ENCODE results near the gene ERF.

Gene ERF

GRCh38 chr19:42239544-42240220 is 15.2 kb downstream of the ERF start:
- Mint-ChIP-seq H3K27me3 (no peaks in the 10 kb centered on the region), H3K4me3 (no peak overlapping the region), H3K36me3 (peaks cover 12% of the 10 kb centered on the region), H3K27ac (no peak overlapping the region), H3K9me3 (no peaks in the 10 kb centered on the region), H3K4me1 (peaks cover 19% of the 10 kb centered on the region)
- DNase-seq (ENCODE audit: low spot score in 2 of 2): no peak
- no peak for ATAC-seq (ENCODE audit: low read depth)

- ATAC-seq (ENCODE audit: low read depth) (no peak), DNase-seq (ENCODE audit: low spot score in 2 of 2) (no peak)
Measured at GRCh38 chr19:42235181-42235580, 19.7 kb downstream of the ERF start.

DNA sequence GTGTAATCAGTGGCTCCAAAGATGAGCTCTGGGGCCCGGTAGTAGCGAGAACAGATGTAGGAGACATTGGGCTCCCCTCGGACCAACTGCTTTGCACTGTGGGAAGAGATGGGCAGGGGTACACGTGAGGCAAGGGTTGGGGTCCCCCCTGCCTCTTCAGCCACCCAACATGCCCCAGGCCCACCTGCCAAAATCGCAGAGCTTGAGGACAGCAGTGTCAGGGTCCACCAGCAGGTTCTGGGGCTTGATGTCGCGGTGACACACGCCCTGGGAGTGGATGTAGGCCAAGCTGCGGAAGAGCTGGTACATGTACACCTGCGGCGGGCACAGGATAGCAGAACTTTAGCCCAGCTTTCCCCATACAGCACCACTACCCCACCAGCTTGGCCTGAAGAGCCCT is 20.6 kb downstream of the ERF start:
- H3K27me3 Mint-ChIP-seq: no peaks in the 10 kb centered on the region
- H3K9me3 Mint-ChIP-seq: no peaks in the 10 kb centered on the region
- peaks cover 9% of the 10 kb centered on the region for H3K4me1 Mint-ChIP-seq
- no peak for DNase-seq (ENCODE audit: low spot score in 2 of 2)
- H3K36me3 Mint-ChIP-seq: peaks cover 19% of the 10 kb centered on the region
- no peak for ATAC-seq (ENCODE audit: low read depth)
- H3K4me3 Mint-ChIP-seq: no peak overlapping the region
- H3K27ac Mint-ChIP-seq: no peak overlapping the region

More at GRCh38 chr19:42235181-42235580, 19.7 kb downstream of the ERF start:
- no peak overlapping the region for H3K4me3 Mint-ChIP-seq
- H3K36me3 Mint-ChIP-seq: peaks cover 19% of the 10 kb centered on the region
- no peaks in the 10 kb centered on the region for H3K27me3 Mint-ChIP-seq
- peak overlapping the region; percentile 53 for H3K27ac Mint-ChIP-seq
- H3K9me3 Mint-ChIP-seq: no peaks in the 10 kb centered on the region
- H3K4me1 Mint-ChIP-seq: peaks cover 15% of the 10 kb centered on the region

GRCh38 chr19:42233678-42234292 is 21.1 kb downstream of the ERF start:
- peaks cover 17% of the 10 kb centered on the region for H3K36me3 Mint-ChIP-seq
- no peaks in the 10 kb centered on the region for H3K27me3 Mint-ChIP-seq
- DNase-seq (ENCODE audit: low spot score in 2 of 2) (no peak), ATAC-seq (ENCODE audit: low read depth) (no peak)
- H3K9me3 Mint-ChIP-seq: no peaks in the 10 kb centered on the region
- H3K4me3 Mint-ChIP-seq: no peak overlapping the region
- H3K27ac Mint-ChIP-seq: peak overlapping the region; percentile 55
- H3K4me1 Mint-ChIP-seq: peaks cover 6% of the 10 kb centered on the region

- ATAC-seq (ENCODE audit: low read depth): no peak
- DNase-seq (ENCODE audit: low spot score in 2 of 2): no peak
- Mint-ChIP-seq H3K4me3 (no peak overlapping the region), H3K27me3 (no peaks in the 10 kb centered on the region), H3K9me3 (no peaks in the 10 kb centered on the region), H3K36me3 (peaks cover 17% of the 10 kb centered on the region), H3K4me1 (peaks cover 8% of the 10 kb centered on the region), H3K27ac (no peak overlapping the region)
Measured at GRCh38 chr19:42233106-42233505, 21.8 kb downstream of the ERF start.

- H3K27me3 Mint-ChIP-seq: no peaks in the 10 kb centered on the region
- no peak overlapping the region for H3K27ac Mint-ChIP-seq
- H3K4me1 Mint-ChIP-seq: peaks cover 8% of the 10 kb centered on the region
- no peak for DNase-seq (ENCODE audit: low spot score in 2 of 2)
- H3K9me3 Mint-ChIP-seq: no peaks in the 10 kb centered on the region
- no peak overlapping the region for H3K4me3 Mint-ChIP-seq
- no peak for ATAC-seq (ENCODE audit: low read depth)
- peaks cover 17% of the 10 kb centered on the region for H3K36me3 Mint-ChIP-seq
Measured at GRCh38 chr19:42232435-42232834, 22.5 kb downstream of the ERF start.

DNA sequence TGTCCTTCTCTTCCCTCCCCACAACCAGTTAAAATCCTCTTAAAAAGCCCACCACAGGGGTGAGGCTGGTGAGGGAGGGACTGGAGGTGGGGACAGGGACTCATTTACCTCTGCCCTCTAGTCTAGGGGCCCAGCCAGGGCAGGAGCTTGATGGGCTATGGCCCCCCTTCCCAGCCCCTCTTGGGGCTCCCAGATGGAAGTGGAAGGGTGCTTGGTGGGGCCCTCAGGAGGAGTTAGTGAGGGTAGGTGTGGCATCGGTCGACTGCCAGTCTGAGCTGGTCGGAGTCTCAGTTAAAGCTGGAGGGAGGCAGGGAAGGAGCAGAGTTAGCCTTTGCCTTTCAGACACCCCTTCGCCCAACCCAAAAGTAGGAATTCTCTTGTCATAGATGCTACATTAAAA is 24.4 kb downstream of the ERF start:
- Mint-ChIP-seq H3K27me3 (no peaks in the 10 kb centered on the region), H3K27ac (no peak overlapping the region), H3K9me3 (no peaks in the 10 kb centered on the region), H3K36me3 (peaks cover 21% of the 10 kb centered on the region), H3K4me3 (no peak overlapping the region), H3K4me1 (peaks cover 6% of the 10 kb centered on the region)
- DNase-seq (ENCODE audit: low spot score in 2 of 2) (no peak), ATAC-seq (ENCODE audit: low read depth) (no peak)

- Mint-ChIP-seq H3K4me1 (peaks cover 7% of the 10 kb centered on the region), H3K9me3 (no peaks in the 10 kb centered on the region), H3K4me3 (no peak overlapping the region), H3K27me3 (no peaks in the 10 kb centered on the region), H3K27ac (peak overlapping the region; percentile 76), H3K36me3 (peaks cover 18% of the 10 kb centered on the region)
- DNase-seq (ENCODE audit: low spot score in 2 of 2): no peak
- no peak for ATAC-seq (ENCODE audit: low read depth)
Measured at GRCh38 chr19:42229855-42230351, 25.0 kb downstream of the ERF start.

DNA sequence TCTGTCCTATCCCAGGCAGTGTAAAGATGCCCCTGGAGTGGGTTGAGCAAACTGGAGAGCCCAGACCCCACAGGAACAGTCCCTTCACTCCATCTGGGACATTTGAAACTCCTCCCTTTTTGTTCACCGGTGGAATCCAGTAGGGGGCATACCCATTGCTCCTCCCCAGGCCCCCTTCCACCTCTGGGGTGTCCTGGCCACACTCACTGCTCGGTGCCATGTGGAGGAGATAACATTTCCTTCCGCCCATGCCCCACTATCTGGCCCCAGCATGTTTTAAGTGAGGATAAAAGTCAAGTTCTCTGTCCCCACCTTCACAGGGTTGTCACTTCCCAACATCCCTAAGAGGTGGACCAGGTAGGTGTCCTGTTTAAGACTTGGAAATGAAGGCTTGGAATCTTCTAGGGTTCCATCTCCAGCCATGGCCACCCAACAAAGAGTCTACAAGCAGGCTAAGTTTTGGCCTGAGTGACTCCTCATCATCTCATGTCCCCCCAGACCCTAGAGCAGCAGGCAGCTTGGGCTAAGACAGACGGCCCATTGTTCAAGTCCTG is 25.6 kb downstream of the ERF start:
- Mint-ChIP-seq H3K27ac (peak overlapping the region; percentile 76), H3K4me3 (no peak overlapping the region), H3K36me3 (peaks cover 20% of the 10 kb centered on the region), H3K4me1 (peaks cover 8% of the 10 kb centered on the region), H3K9me3 (no peaks in the 10 kb centered on the region), H3K27me3 (no peaks in the 10 kb centered on the region)
- no peak for ATAC-seq (ENCODE audit: low read depth)
- DNase-seq (ENCODE audit: low spot score in 2 of 2): no peak

- H3K27ac Mint-ChIP-seq: no peak overlapping the region
- ATAC-seq (ENCODE audit: low read depth) (no peak), DNase-seq (ENCODE audit: low spot score in 2 of 2) (no peak)
- H3K4me3 Mint-ChIP-seq: no peak overlapping the region
- peaks cover 5% of the 10 kb centered on the region for H3K4me1 Mint-ChIP-seq
- H3K27me3 Mint-ChIP-seq: no peaks in the 10 kb centered on the region
- H3K9me3 Mint-ChIP-seq: no peaks in the 10 kb centered on the region
- H3K36me3 Mint-ChIP-seq: peaks cover 16% of the 10 kb centered on the region
Measured at GRCh38 chr19:42228641-42229040, 26.3 kb downstream of the ERF start.

DNA sequence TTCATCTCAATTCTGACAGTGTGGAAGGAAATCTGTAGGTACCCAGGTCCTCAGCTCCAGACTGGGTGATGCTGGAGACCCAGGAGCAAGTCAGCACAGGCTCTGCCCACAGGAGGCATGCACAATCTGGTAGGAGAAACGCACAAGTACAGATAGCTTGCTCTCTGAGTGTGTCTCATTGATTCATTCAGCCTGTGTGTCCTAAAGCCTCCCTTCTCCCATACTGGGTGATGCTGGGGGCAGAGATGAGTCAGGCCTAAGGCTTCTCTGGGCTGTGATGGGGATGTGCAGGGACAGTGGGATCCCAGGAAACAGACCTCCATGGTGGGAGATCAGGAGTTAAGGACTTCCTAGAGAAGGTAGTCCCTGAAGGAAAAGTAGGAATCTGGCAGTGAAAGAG is 28.0 kb downstream of the ERF start:
- ATAC-seq (ENCODE audit: low read depth): no peak
- no peak for DNase-seq (ENCODE audit: low spot score in 2 of 2)
- Mint-ChIP-seq H3K4me3 (no peak overlapping the region), H3K4me1 (peaks cover 13% of the 10 kb centered on the region), H3K27ac (peak overlapping the region; percentile 9), H3K27me3 (no peaks in the 10 kb centered on the region), H3K9me3 (no peaks in the 10 kb centered on the region), H3K36me3 (peaks cover 14% of the 10 kb centered on the region)

GRCh38 chr19:42225718-42226292 is 29.1 kb downstream of the ERF start:
- no peak for DNase-seq (ENCODE audit: low spot score in 2 of 2)
- ATAC-seq (ENCODE audit: low read depth): no peak
- Mint-ChIP-seq H3K27ac (no peak overlapping the region), H3K9me3 (no peaks in the 10 kb centered on the region), H3K36me3 (peaks cover 13% of the 10 kb centered on the region), H3K27me3 (no peaks in the 10 kb centered on the region), H3K4me1 (peaks cover 16% of the 10 kb centered on the region), H3K4me3 (no peak overlapping the region)

- H3K4me3 Mint-ChIP-seq: no peak overlapping the region
- DNase-seq (ENCODE audit: low spot score in 2 of 2): no peak
- peaks cover 12% of the 10 kb centered on the region for H3K36me3 Mint-ChIP-seq
- no peaks in the 10 kb centered on the region for H3K9me3 Mint-ChIP-seq
- peaks cover 19% of the 10 kb centered on the region for H3K4me1 Mint-ChIP-seq
- H3K27me3 Mint-ChIP-seq: no peaks in the 10 kb centered on the region
- no peak for ATAC-seq (ENCODE audit: low read depth)
- H3K27ac Mint-ChIP-seq: no peak overlapping the region
Measured at GRCh38 chr19:42224940-42225717, 29.8 kb downstream of the ERF start.

DNA sequence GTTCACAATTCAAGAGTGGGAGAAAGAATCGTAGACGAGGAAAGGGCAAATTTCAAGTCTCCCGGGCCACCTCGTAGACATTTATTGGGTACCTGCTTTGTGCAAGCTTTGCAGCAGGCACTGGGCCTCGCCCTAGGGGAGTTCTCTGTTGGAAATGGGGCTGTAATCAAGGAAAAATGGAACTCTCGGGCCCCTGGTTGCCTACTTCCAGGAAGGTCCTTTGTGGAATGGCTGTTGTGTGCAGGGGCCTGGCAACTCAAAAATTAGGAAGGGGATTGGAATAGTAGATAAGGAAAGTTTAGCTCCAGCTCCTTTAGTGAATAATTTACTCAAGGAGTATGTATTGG is 34.2 kb downstream of the ERF start:
- Mint-ChIP-seq H3K4me1 (peaks cover 38% of the 10 kb centered on the region), H3K9me3 (no peaks in the 10 kb centered on the region), H3K27ac (no peak overlapping the region), H3K36me3 (peaks cover 6% of the 10 kb centered on the region), H3K4me3 (peak overlapping the region; percentile 94), H3K27me3 (no peaks in the 10 kb centered on the region)
- DNase-seq (ENCODE audit: low spot score in 2 of 2): no peak
- no peak for ATAC-seq (ENCODE audit: low read depth)

Data from memory B cell (primary cell).